Measurements from ENCODE around the gene SMPD3. TPM values are rescaled to one million over a fixed set of nuclear protein-coding genes. Genes with fewer than 3 reads are reported as not detected.

SMPD3 gene
- total RNA-seq, 1 experiment from 2014 or later: 0.77 TPM

DNA sequence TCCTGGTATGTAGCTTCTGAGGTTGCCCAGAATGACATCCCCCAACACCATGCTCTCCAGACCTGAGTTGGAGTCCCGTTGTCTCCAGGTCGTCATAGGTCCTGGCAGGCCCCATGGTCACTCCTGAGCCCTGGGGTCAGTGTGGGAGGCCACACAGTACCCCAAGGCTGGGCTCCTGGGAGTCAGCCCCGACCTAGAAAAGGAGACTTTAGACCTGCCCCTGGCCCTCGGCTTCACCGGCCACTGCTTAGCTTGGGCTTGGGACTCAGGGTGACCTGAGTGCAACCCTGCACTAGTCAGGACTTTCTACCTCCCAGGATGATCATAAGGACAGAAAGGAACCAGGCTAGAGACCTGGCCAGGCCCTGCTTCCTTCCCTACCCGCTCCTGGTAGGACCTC, 71.7 kb downstream of the SMPD3 start:
- no peaks in the 10 kb centered on the region for H3K27me3 ChIP-seq (ENCODE audit: control insufficient read depth, insufficient read depth, low read length)
- CTCF ChIA-PET: no interaction called here

DNA sequence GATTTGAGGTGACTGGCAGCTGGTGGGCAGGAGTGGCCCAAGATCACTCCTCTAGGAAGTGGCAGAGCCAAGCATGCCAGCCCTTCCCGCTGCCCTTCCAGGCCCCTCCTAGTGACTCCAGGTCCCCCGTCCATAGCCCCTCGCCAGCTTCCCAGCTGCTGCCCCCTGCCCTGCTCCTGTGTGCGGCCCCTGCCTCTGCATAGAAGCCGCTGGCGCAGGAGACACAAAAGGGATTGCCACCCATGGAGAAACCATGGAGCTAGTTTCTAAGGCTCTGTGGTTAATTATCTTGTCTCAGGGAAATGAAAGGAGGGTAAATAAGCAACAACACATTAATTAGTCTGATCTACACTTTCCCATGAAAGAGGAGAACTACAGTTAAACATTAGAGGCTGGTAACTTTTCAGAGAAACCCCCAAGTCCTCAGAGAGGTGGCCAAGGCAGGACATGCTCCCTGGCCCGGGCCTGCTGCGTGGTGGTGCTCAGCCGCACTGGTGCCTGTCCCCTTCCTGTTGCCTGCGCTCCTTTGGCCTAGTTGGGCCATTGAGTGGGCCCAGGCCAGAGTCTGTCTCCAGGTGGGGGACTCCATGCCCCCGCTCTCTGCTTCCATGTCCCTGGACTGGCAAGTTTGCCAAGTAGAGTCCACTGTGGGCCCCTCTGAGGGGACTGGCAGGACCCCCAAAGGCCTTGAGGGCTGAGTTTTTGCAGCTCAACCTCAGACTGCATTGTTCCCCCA, 72.3 kb downstream of the SMPD3 start:
- Histone ChIP-seq H3K4me3 (ENCODE audit: low read depth in 2 of 2, low read length in 2 of 2) (no peak overlapping the region), H3K4me1 (ENCODE audit: control insufficient read depth, insufficient read depth, low read length) (no peaks in the 10 kb centered on the region), H3K27me3 (ENCODE audit: control insufficient read depth, insufficient read depth, low read length) (no peaks in the 10 kb centered on the region), H3K36me3 (ENCODE audit: control insufficient read depth, insufficient read depth, low read length) (no peaks in the 10 kb centered on the region), H3K27ac (ENCODE audit: low read length) (no peak overlapping the region), H3K9me3 (ENCODE audit: control insufficient read depth, insufficient read depth, low read depth, low read length) (no peaks in the 10 kb centered on the region)
- POLR2A ChIA-PET: no interaction called here
- in situ Hi-C loops (cut with HindIII; ENCODE audit: low pct_unique_long_range_greater_than_20kb, low sequenced_read_pairs): no loop called here
- BruUV-seq (replicated peaks): no TSS peak
- DNase-seq (ENCODE audit: low read depth, low spot score) (no peak), ATAC-seq (no peak)
- CTCF ChIA-PET: no interaction called here
- intact Hi-C loops (cut with micrococcal nuclease; ENCODE audit: unreplicated experiment): no loop called here
- TF ChIP-seq, protein P1, sequence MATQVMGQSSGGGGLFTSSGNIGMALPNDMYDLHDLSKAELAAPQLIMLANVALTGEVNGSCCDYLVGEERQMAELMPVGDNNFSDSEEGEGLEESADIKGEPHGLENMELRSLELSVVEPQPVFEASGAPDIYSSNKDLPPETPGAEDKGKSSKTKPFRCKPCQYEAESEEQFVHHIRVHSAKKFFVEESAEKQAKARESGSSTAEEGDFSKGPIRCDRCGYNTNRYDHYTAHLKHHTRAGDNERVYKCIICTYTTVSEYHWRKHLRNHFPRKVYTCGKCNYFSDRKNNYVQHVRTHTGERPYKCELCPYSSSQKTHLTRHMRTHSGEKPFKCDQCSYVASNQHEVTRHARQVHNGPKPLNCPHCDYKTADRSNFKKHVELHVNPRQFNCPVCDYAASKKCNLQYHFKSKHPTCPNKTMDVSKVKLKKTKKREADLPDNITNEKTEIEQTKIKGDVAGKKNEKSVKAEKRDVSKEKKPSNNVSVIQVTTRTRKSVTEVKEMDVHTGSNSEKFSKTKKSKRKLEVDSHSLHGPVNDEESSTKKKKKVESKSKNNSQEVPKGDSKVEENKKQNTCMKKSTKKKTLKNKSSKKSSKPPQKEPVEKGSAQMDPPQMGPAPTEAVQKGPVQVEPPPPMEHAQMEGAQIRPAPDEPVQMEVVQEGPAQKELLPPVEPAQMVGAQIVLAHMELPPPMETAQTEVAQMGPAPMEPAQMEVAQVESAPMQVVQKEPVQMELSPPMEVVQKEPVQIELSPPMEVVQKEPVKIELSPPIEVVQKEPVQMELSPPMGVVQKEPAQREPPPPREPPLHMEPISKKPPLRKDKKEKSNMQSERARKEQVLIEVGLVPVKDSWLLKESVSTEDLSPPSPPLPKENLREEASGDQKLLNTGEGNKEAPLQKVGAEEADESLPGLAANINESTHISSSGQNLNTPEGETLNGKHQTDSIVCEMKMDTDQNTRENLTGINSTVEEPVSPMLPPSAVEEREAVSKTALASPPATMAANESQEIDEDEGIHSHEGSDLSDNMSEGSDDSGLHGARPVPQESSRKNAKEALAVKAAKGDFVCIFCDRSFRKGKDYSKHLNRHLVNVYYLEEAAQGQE (IDR thresholded peaks at IDR 0.05; ENCODE audit: insufficient read depth in 1 of 2, low read depth in 2 of 2, low read length in 1 of 2): no peak
- TF ChIP-seq TCF7L2 (IDR thresholded peaks at IDR 0.05; ENCODE audit: low read depth, low read length) (no peak), SIN3A (IDR thresholded peaks at IDR 0.05; ENCODE audit: borderline replicate concordance, insufficient read depth, low read depth, low read length) (no peak), POLR2AphosphoS5 (IDR thresholded peaks at IDR 0.05; ENCODE audit: low read depth, low read length) (no peak)
- TF ChIP-seq, protein P2, sequence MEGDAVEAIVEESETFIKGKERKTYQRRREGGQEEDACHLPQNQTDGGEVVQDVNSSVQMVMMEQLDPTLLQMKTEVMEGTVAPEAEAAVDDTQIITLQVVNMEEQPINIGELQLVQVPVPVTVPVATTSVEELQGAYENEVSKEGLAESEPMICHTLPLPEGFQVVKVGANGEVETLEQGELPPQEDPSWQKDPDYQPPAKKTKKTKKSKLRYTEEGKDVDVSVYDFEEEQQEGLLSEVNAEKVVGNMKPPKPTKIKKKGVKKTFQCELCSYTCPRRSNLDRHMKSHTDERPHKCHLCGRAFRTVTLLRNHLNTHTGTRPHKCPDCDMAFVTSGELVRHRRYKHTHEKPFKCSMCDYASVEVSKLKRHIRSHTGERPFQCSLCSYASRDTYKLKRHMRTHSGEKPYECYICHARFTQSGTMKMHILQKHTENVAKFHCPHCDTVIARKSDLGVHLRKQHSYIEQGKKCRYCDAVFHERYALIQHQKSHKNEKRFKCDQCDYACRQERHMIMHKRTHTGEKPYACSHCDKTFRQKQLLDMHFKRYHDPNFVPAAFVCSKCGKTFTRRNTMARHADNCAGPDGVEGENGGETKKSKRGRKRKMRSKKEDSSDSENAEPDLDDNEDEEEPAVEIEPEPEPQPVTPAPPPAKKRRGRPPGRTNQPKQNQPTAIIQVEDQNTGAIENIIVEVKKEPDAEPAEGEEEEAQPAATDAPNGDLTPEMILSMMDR (IDR thresholded peaks at IDR 0.05): no peak

More for the DNA sequence above, 71.7 kb downstream of the SMPD3 start:
- Histone ChIP-seq H3K36me3 (ENCODE audit: control insufficient read depth, insufficient read depth, low read length) (no peaks in the 10 kb centered on the region), H3K27ac (ENCODE audit: low read length) (no peak overlapping the region), H3K9me3 (ENCODE audit: control insufficient read depth, insufficient read depth, low read depth, low read length) (no peaks in the 10 kb centered on the region), H3K4me1 (ENCODE audit: control insufficient read depth, insufficient read depth, low read length) (no peaks in the 10 kb centered on the region), H3K4me3 (ENCODE audit: low read depth in 2 of 2, low read length in 2 of 2) (no peak overlapping the region)
- POLR2A ChIA-PET: no interaction called here
- in situ Hi-C loops (cut with HindIII; ENCODE audit: low pct_unique_long_range_greater_than_20kb, low sequenced_read_pairs) (no loop called here), intact Hi-C loops (cut with micrococcal nuclease; ENCODE audit: unreplicated experiment) (no loop called here)
- BruUV-seq (replicated peaks): no TSS peak
- TF ChIP-seq SIN3A (IDR thresholded peaks at IDR 0.05; ENCODE audit: borderline replicate concordance, insufficient read depth, low read depth, low read length) (no peak), TCF7L2 (IDR thresholded peaks at IDR 0.05; ENCODE audit: low read depth, low read length) (no peak), POLR2AphosphoS5 (IDR thresholded peaks at IDR 0.05; ENCODE audit: low read depth, low read length) (no peak)
- TF ChIP-seq, protein P1 (IDR thresholded peaks at IDR 0.05; ENCODE audit: insufficient read depth in 1 of 2, low read depth in 2 of 2, low read length in 1 of 2): no peak
- TF ChIP-seq, protein P2 (IDR thresholded peaks at IDR 0.05): no peak
- DNase-seq (ENCODE audit: low read depth, low spot score): no peak
- ATAC-seq: no peak
